B cell (primary cell): ENCODE data around the gene KIAA1217. TPM values are rescaled to one million over a fixed set of nuclear protein-coding genes. Genes with fewer than 3 reads are reported as not detected.
"Not testable (repeated sequence)": the region's sequence is repeated elsewhere in the genome, so short reads cannot be mapped to it uniquely, and the experiment has no call there.

Experiments
- ATAC-seq: fragments of 200-7000 bp; cut with Tn5 transposase; one replicate; pipeline ENCODE4 v1.10.0; 2021; ENCODE audit warnings: low read depth, mild to moderate bottlenecking, moderate number of reproducible peaks, moderate library complexity
- CTCF ChIA-PET: fragments of 350-600 bp; sonication (Branson Sonifier 250); formaldehyde crosslinking; loops from one replicate; lab custom pipeline; 2021; ENCODE audit warnings: antibody characterized with exemption, inconsistent platforms; lab: Charles Lee
- POLR2A ChIA-PET: fragments of 350-600 bp; sonication (Branson Sonifier 250); formaldehyde crosslinking; loops from one replicate; lab custom pipeline; 2021; ENCODE audit warnings: antibody characterized with exemption; lab: Charles Lee
- DNase-seq: peaks from one replicate; pipeline ENCODE4 v3.0.0; 2013
- H2AFZ ChIP-seq: 2 replicates; pipeline ENCODE4 v1.6.1; 2012; ENCODE audit warnings: mild to moderate bottlenecking, low read depth, low read length; ENCODE audit not compliant: insufficient read depth, poor library complexity, severe bottlenecking
- H3K27ac ChIP-seq, 2 donors: 1 replicate in 1 of 2; 2 replicates in 1 of 2; pipeline ENCODE4 v1.5.1; 2012 to 2013; ENCODE audit warnings: low read length in 2 of 2, mild to moderate bottlenecking in 2 of 2, moderate library complexity in 1 of 2
- H3K27me3 ChIP-seq, 4 experiments: fragments of 200-600 bp in 1 of 4; sonication (generic) in 1 of 4; replicated peaks in 1 of 4; 1 replicate in 2 of 4; 2 replicates in 2 of 4; pipeline versions ENCODE4 v1.6.1 to v1.7.0; 2013 to 2016; ENCODE audit warnings: low read length in 3 of 4, mild to moderate bottlenecking in 2 of 4, mixed read lengths in 1 of 4, moderate library complexity in 1 of 4; ENCODE audit not compliant: insufficient read depth in 4 of 4, control insufficient read depth in 3 of 4; ENCODE audit errors: control extremely low read depth in 1 of 4
- H3K36me3 ChIP-seq, 2 experiments: replicated peaks in 1 of 2; 1 replicate in 1 of 2; 2 replicates in 1 of 2; pipeline versions ENCODE4 v1.6.1 to v1.7.1; 2013; ENCODE audit warnings: low read length in 1 of 2; ENCODE audit not compliant: insufficient read depth in 2 of 2, control insufficient read depth in 1 of 2; ENCODE audit errors: control extremely low read depth in 1 of 2, extremely low read depth in 1 of 2
- H3K4me1 ChIP-seq, 2 donors: fragments of 200-600 bp in 1 of 2; sonication (generic) in 1 of 2; 1 replicate in 1 of 2; 2 replicates in 1 of 2; pipeline versions ENCODE4 v1.5.1 to v1.6.1; 2013 to 2017; ENCODE audit warnings: low read length in 2 of 2; ENCODE audit not compliant: control insufficient read depth in 2 of 2, insufficient read depth in 2 of 2
- H3K4me2 ChIP-seq: replicated peaks from 2 replicates; pipeline ENCODE3; 2012; ENCODE audit warnings: mild to moderate bottlenecking, low read depth, low read length; ENCODE audit not compliant: poor library complexity, severe bottlenecking
- H3K4me3 ChIP-seq, 5 experiments: fragments of 200-600 bp in 1 of 5; sonication (generic) in 1 of 5; 1 replicate in 3 of 5; 2 replicates in 2 of 5; pipeline versions ENCODE4 v1.5.1 to v1.7.0; 2011 to 2016; ENCODE audit warnings: low read length in 4 of 5, mild to moderate bottlenecking in 4 of 5, low read depth in 2 of 5, control low read depth in 1 of 5, moderate library complexity in 1 of 5; ENCODE audit not compliant: insufficient read depth in 1 of 5; ENCODE audit errors: control extremely low read depth in 1 of 5, extremely low read depth in 1 of 5
- H3K79me2 ChIP-seq: fragments of 200-600 bp; sonication (generic); one replicate; pipeline ENCODE4 v1.6.0; 2016; ENCODE audit warnings: low read length; ENCODE audit not compliant: control insufficient read depth, insufficient read depth
- H3K9ac ChIP-seq: fragments of 200-600 bp; sonication (generic); 2 replicates; pipeline ENCODE4 v1.6.1; 2017; ENCODE audit warnings: mild to moderate bottlenecking, low read length, moderate library complexity
- H3K9me3 ChIP-seq, 3 donors: one replicate each; pipeline versions ENCODE4 v1.6.1 to v1.7.1; 2013; ENCODE audit warnings: low read length in 2 of 3; ENCODE audit not compliant: control insufficient read depth in 2 of 3, insufficient read depth in 1 of 3; ENCODE audit errors: control extremely low read depth in 1 of 3
- H4K20me1 ChIP-seq: 2 replicates; pipeline ENCODE4 v1.6.0; 2012; ENCODE audit warnings: mild to moderate bottlenecking, low read length; ENCODE audit not compliant: insufficient read depth, control insufficient read depth, poor library complexity, severe bottlenecking
- H3K27ac Mint-ChIP-seq: one replicate; pipeline ENCODE4 v1.8.0; 2021; ENCODE audit warnings: mixed read lengths
- H3K27me3 Mint-ChIP-seq: one replicate; pipeline ENCODE4 v1.8.0; 2021; ENCODE audit warnings: mixed read lengths
- H3K4me1 Mint-ChIP-seq: one replicate; pipeline ENCODE4 v1.8.0; 2021; ENCODE audit warnings: mixed read lengths
- H3K4me3 Mint-ChIP-seq: one replicate; pipeline ENCODE4 v1.8.0; 2021; ENCODE audit warnings: mixed read lengths
- H3K9me3 Mint-ChIP-seq: one replicate; pipeline ENCODE4 v1.8.0; 2022; ENCODE audit warnings: mixed read lengths; ENCODE audit not compliant: insufficient read depth
- CTCF ChIP-seq: fragments of 200-600 bp; IDR thresholded peaks from one replicate; pipeline ENCODE4 v1.8.0; 2022; ENCODE audit warnings: antibody characterized with exemption, mild to moderate bottlenecking
- EZH2 ChIP-seq: IDR thresholded peaks from 2 replicates; pipeline ENCODE4 v1.6.1; 2012; ENCODE audit warnings: borderline replicate concordance, low read depth, mild to moderate bottlenecking, moderate library complexity, low read length; ENCODE audit not compliant: insufficient read depth, poor library complexity, severe bottlenecking
- WGBS: methylation state at CpG from one replicate; pipeline ENCODE4 v1.1.5; 2013; ENCODE audit warnings: missing lambda C conversion rate; ENCODE audit not compliant: insufficient coverage; 5-methylcytosine and 5-hydroxymethylcytosine counted together
- intact Hi-C: fragments of 100-400 bp; cut with micrococcal nuclease; formaldehyde crosslinking; loops from one replicate; pipeline ENCODE4 v1.10.0; 2022
- polyA plus RNA-seq: library from polyadenylated mRNA; depleted of rRNA; stranded (reverse); fragments of >200 nt; gene quantifications from 2 replicates; pipeline ENCODE4 v1.2.3, GENCODE V29; 2012
- total RNA-seq, 2 donors: library from RNA; stranded (reverse); fragments of 120-200 nt in 1 of 2; gene quantifications; 1 replicate in 1 of 2; 2 replicates in 1 of 2; pipeline versions ENCODE4 v1.2.3 to v1.2.4, GENCODE V29; 2013 to 2022

Gene KIAA1217
- total and polyA plus RNA-seq, 2 donors (not counting 1 experiment from before 2014, with no cell fraction given), result 0.67 TPM; not detected in 1

GRCh38 chr10:24350070-24350921 is 141.4 kb downstream of the KIAA1217 start:
- intact Hi-C loops, result no loop called here
- Histone ChIP-seq H3K4me2 (no peak overlapping the region), H2AFZ (no peak overlapping the region), H3K36me3 (no peaks in the 10 kb centered on the region), H3K4me1 (no peaks in the 10 kb centered on the region), H3K4me3 (no peak overlapping the region), H3K79me2 (no peaks in the 10 kb centered on the region), H3K9me3 (no peaks in the 10 kb centered on the region), H3K27ac (no peak overlapping the region), H3K9ac (no peak overlapping the region), H3K27me3 (no peaks in the 10 kb centered on the region), H4K20me1 (no peaks in the 10 kb centered on the region)
- ChIA-PET POLR2A (no interaction called here), CTCF (no interaction called here)
- ATAC-seq (no peak), DNase-seq (no peak)
- Mint-ChIP-seq H3K27me3 (no peaks in the 10 kb centered on the region), H3K27ac (no peak overlapping the region), H3K4me3 (no peak overlapping the region), H3K4me1 (no peaks in the 10 kb centered on the region), H3K9me3 (no peaks in the 10 kb centered on the region)
- TF ChIP-seq CTCF (no peak), EZH2 (no peak)
- WGBS, result 80% methylated on average over 1 of the region's 9 CpGs

- H2AFZ ChIP-seq, H3K27ac Mint-ChIP-seq, ATAC-seq, H3K9me3 Mint-ChIP-seq, H3K4me2 ChIP-seq, POLR2A ChIA-PET, H3K4me3 ChIP-seq, H3K4me1 ChIP-seq, H3K9me3 ChIP-seq, H4K20me1 ChIP-seq, H3K79me2 ChIP-seq, intact Hi-C loops, H3K4me1 Mint-ChIP-seq, H3K27me3 Mint-ChIP-seq, H3K36me3 ChIP-seq, H3K9ac ChIP-seq, H3K4me3 Mint-ChIP-seq, H3K27me3 ChIP-seq, CTCF ChIA-PET, DNase-seq, H3K27ac ChIP-seq: not testable (repeated sequence)
- WGBS, result 88% methylated on average over 2 of the region's 7 CpGs
Measured at GRCh38 chr10:24350922-24351225, 141.9 kb downstream of the KIAA1217 start.
